HG03066 (cell line): ENCODE results near the gene MTFR1L.
A peak's percentile ranks its signal among the peaks of the same experiment; 100 is the strongest.

Experiments
- ATAC-seq: cut with Tn5 transposase; IDR thresholded peaks from one replicate; pipeline ENCODE4 v1.9.1; 2021; ENCODE audit warnings: low read depth; ENCODE audit not compliant: unreplicated experiment

Gene MTFR1L

GRCh38 chr1:25858906-25859789 is 39.4 kb downstream of the MTFR1L start, which contains the start of gene AUNIP:
TSS of gene AUNIP (minus strand) at chr1:25859457. CDS start at chr1:25859357, 100 bp downstream.
- ATAC-seq: peak; percentile 95

- no peak for ATAC-seq
These were observed 41.8 kb downstream of the MTFR1L start for GRCh38 chr1:25861316-25862286.

- ATAC-seq: no peak
These were observed 43.2 kb downstream of the MTFR1L start for GRCh38 chr1:25862785-25863485.

- ATAC-seq: no peak
These were observed 43.9 kb downstream of the MTFR1L start for GRCh38 chr1:25863486-25864262.

GRCh38 chr1:25864434-25864833 is 44.7 kb downstream of the MTFR1L start:
- no peak for ATAC-seq

- ATAC-seq: no peak
These were observed 46.5 kb downstream of the MTFR1L start for GRCh38 chr1:25866288-25866687.

- no peak for ATAC-seq
These were observed 47.6 kb downstream of the MTFR1L start for GRCh38 chr1:25867210-25867991.

- no peak for ATAC-seq
These were observed 50.3 kb downstream of the MTFR1L start for GRCh38 chr1:25869909-25870606.

GRCh38 chr1:25870614-25871013 is 50.9 kb downstream of the MTFR1L start:
- no peak for ATAC-seq

GRCh38 chr1:25871086-25871703 is 51.4 kb downstream of the MTFR1L start:
- no peak for ATAC-seq

- ATAC-seq: no peak
These were observed 52.1 kb downstream of the MTFR1L start for GRCh38 chr1:25871704-25872494.

GRCh38 chr1:25872713-25873112 is 53.0 kb downstream of the MTFR1L start:
- no peak for ATAC-seq

GRCh38 chr1:25873120-25873519 is 53.4 kb downstream of the MTFR1L start:
- ATAC-seq: no peak

GRCh38 chr1:25874209-25874608 is 54.5 kb downstream of the MTFR1L start:
- ATAC-seq: no peak

- no peak for ATAC-seq
These were observed 54.9 kb downstream of the MTFR1L start for GRCh38 chr1:25874635-25875153.

GRCh38 chr1:25875154-25875855 is 55.6 kb downstream of the MTFR1L start, which contains the start of gene PAQR7:
TSS of gene PAQR7 (minus strand) at chr1:25875708. CDS start at chr1:25863839, 11,869 bp downstream.
- no peak for ATAC-seq
